Ishikawa (cell line): ENCODE results near the gene DGKA.

Experiments
- EGR1 ChIP-seq: IDR thresholded peaks from 2 replicates; pipeline ENCODE4 v1.6.1; 2012
- EP300 ChIP-seq: IDR thresholded peaks from 2 replicates; pipeline ENCODE4 v1.6.1; 2012; ENCODE audit warnings: borderline replicate concordance
- NFIC ChIP-seq: IDR thresholded peaks from 2 replicates; pipeline ENCODE4 v1.6.1; 2012
- RAD21 ChIP-seq: IDR thresholded peaks from 2 replicates; pipeline ENCODE4 v1.6.1; 2012; ENCODE audit warnings: low read depth
- TAF1 ChIP-seq: IDR thresholded peaks from 2 replicates; pipeline ENCODE4 v1.6.1; 2012; ENCODE audit warnings: low read depth, mild to moderate bottlenecking
- YY1 ChIP-seq: IDR thresholded peaks from 2 replicates; pipeline ENCODE4 v1.6.1; 2012; ENCODE audit warnings: low read depth
- ZBTB7A ChIP-seq: IDR thresholded peaks from 2 replicates; pipeline ENCODE4 v1.6.1; 2012; ENCODE audit warnings: low read depth
- TF ChIP-seq, protein P1 (sequence below): IDR thresholded peaks from 2 replicates; pipeline ENCODE4 v1.6.1; 2012
- TF ChIP-seq, protein P2 (sequence below): IDR thresholded peaks from 2 replicates; pipeline ENCODE4 v1.6.1; 2012; ENCODE audit warnings: low read depth, mild to moderate bottlenecking
- TF ChIP-seq, protein P3 (sequence below): IDR thresholded peaks from 2 replicates; pipeline ENCODE4 v1.6.1; 2012

DNA sequence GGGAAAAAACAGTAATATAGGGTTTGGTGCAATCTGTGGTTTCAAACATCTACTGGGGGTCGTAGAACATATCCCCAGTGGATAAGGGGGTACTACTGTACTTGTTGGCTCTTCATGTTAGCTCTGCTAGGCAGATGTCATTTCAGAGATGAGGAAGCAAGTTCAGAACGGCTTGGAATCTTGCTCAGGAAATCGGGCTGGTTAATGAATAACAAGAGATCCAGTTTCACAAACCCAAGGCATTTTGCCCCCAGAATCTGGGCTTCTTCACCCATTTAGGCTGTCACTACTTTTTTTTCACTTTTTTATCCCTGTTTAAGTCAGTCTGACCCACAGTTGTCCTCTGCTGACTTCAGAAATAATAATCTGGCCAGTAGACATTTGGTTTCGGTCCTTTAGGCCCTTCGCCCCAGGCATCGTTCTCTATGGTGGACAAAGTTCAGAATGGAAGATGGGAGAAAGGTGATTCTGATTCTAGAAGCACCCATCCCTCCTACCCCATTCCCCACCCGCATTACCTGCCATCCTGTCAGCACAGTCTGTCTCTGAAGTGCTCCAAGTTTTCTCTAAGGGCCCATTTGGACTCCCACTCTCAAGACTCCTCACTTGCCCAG, 70.6 kb downstream of the DGKA start:
- TF ChIP-seq YY1 = no peak
- TF ChIP-seq, protein P1, sequence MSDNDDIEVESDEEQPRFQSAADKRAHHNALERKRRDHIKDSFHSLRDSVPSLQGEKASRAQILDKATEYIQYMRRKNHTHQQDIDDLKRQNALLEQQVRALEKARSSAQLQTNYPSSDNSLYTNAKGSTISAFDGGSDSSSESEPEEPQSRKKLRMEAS = no peak
- no peak for TF ChIP-seq NFIC
- TF ChIP-seq, protein P2, sequence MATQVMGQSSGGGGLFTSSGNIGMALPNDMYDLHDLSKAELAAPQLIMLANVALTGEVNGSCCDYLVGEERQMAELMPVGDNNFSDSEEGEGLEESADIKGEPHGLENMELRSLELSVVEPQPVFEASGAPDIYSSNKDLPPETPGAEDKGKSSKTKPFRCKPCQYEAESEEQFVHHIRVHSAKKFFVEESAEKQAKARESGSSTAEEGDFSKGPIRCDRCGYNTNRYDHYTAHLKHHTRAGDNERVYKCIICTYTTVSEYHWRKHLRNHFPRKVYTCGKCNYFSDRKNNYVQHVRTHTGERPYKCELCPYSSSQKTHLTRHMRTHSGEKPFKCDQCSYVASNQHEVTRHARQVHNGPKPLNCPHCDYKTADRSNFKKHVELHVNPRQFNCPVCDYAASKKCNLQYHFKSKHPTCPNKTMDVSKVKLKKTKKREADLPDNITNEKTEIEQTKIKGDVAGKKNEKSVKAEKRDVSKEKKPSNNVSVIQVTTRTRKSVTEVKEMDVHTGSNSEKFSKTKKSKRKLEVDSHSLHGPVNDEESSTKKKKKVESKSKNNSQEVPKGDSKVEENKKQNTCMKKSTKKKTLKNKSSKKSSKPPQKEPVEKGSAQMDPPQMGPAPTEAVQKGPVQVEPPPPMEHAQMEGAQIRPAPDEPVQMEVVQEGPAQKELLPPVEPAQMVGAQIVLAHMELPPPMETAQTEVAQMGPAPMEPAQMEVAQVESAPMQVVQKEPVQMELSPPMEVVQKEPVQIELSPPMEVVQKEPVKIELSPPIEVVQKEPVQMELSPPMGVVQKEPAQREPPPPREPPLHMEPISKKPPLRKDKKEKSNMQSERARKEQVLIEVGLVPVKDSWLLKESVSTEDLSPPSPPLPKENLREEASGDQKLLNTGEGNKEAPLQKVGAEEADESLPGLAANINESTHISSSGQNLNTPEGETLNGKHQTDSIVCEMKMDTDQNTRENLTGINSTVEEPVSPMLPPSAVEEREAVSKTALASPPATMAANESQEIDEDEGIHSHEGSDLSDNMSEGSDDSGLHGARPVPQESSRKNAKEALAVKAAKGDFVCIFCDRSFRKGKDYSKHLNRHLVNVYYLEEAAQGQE = no peak
- TF ChIP-seq, protein P3, sequence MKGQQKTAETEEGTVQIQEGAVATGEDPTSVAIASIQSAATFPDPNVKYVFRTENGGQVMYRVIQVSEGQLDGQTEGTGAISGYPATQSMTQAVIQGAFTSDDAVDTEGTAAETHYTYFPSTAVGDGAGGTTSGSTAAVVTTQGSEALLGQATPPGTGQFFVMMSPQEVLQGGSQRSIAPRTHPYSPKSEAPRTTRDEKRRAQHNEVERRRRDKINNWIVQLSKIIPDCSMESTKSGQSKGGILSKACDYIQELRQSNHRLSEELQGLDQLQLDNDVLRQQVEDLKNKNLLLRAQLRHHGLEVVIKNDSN = no peak
- no peak for TF ChIP-seq RAD21
- TF ChIP-seq TAF1 = no peak
- TF ChIP-seq ZBTB7A = no peak
- TF ChIP-seq EGR1 = no peak
- TF ChIP-seq EP300 = no peak
